Right lobe of liver (tissue), 6 donors: ENCODE measurements around the gene ADARB2. TPM values are rescaled to one million over a fixed set of nuclear protein-coding genes. Genes with fewer than 3 reads are reported as not detected.

Experiments
- ATAC-seq, 4 donors: fragments of 200-7000 bp; cut with Tn5 transposase; one replicate each; pipeline ENCODE4 v1.9.1; 2020; ENCODE audit warnings: mild to moderate bottlenecking in 4 of 4, moderate library complexity in 4 of 4
- DNase-seq, 3 donors: peaks; one replicate each; pipeline ENCODE4 v3.0.0-alpha.2; 2020
- H3K27ac ChIP-seq, 3 donors: fragments of 200-600 bp; one replicate each; pipeline ENCODE4 v1.8.0; 2022
- H3K27me3 ChIP-seq, 2 donors: fragments of 200-600 bp; one replicate each; pipeline ENCODE4 v1.8.0; 2022
- H3K36me3 ChIP-seq, 4 donors: fragments of 200-600 bp; sonication (generic) in 1 of 4; one replicate each; pipeline versions ENCODE4 v1.5.1 to v1.8.0; 2017 to 2022; ENCODE audit warnings: control low read depth in 1 of 4
- H3K4me1 ChIP-seq, 4 donors: fragments of 200-600 bp; sonication (generic) in 1 of 4; one replicate each; pipeline versions ENCODE4 v1.5.1 to v1.8.0; 2017 to 2022; ENCODE audit warnings: control low read depth in 1 of 4
- H3K4me3 ChIP-seq, 3 donors: fragments of 200-600 bp; one replicate each; pipeline ENCODE4 v1.8.0; 2022
- H3K9me3 ChIP-seq, 4 donors: fragments of 200-600 bp; sonication (generic) in 1 of 4; one replicate each; pipeline versions ENCODE4 v1.5.1 to v1.8.0; 2017 to 2022; ENCODE audit warnings: control low read depth in 1 of 4
- POLR2A ChIP-seq: fragments of 450-650 bp; IDR thresholded peaks from one replicate; pipeline ENCODE4 v1.6.1; 2017; ENCODE audit warnings: antibody characterized with exemption, mild to moderate bottlenecking
- WGBS: methylation state at CpG from one replicate; pipeline ENCODE4 v1.1.6; 2018; ENCODE audit warnings: low coverage, low lambda C conversion rate; ENCODE audit not compliant: insufficient coverage; ENCODE audit errors: missing lambda C conversion rate; 5-methylcytosine and 5-hydroxymethylcytosine counted together
- intact Hi-C, 2 donors: fragments of 100-400 bp; cut with DNase I; formaldehyde crosslinking; loops; one replicate each; pipeline versions ENCODE4 v1.11.2 to v1.14.1; 2022
- total RNA-seq, 6 experiments: library from RNA; depleted of rRNA in 2 of 6; stranded (reverse); fragments of >200 nt in 2 of 6; fragmentation: NEBNext Ultra II Directional in 3 of 6; extraction: Animal tissue kit (Norgen Biotek cat#: 25700) in 3 of 6; gene quantifications; one replicate each; pipeline versions ENCODE4 v1.1.0 to v1.2.4, GENCODE V29; 2016 to 2023
- TF ChIP-seq, protein P1 (sequence below), 4 donors: fragments of 200-600 bp in 3 of 4; fragments of 450-650 bp in 1 of 4; IDR thresholded peaks; one replicate each; pipeline versions ENCODE4 v1.5.1 to v1.8.0; 2016 to 2022; ENCODE audit warnings: antibody characterized with exemption in 4 of 4, mild to moderate bottlenecking in 2 of 4
- donor health status: DM: no; HTN: yes; CAD: no.
- donor health status: DM: no; HTN: no; CAD: no.
- donor health status: DM: no; HTN: no; CAD: no.
- donor health status: DM: no; HTN: yes; CAD: no.
- donor health status: DM: no; HTN: yes; CAD: no.

The ADARB2 gene
- total RNA-seq, 6 experiments from 2014 or later, result 0.07 to 0.68 (median 0.42) TPM

- DNase-seq (no peak), ATAC-seq (no peak)
- Histone ChIP-seq H3K9me3 (no peaks in the 10 kb centered on the region), H3K4me3 (no peak overlapping the region), H3K27me3 (no peaks in the 10 kb centered on the region), H3K27ac (no peak overlapping the region), H3K4me1 (no peaks in the 10 kb centered on the region), H3K36me3 (no peaks in the 10 kb centered on the region)
- no peak for TF ChIP-seq POLR2A
- TF ChIP-seq, protein P1, sequence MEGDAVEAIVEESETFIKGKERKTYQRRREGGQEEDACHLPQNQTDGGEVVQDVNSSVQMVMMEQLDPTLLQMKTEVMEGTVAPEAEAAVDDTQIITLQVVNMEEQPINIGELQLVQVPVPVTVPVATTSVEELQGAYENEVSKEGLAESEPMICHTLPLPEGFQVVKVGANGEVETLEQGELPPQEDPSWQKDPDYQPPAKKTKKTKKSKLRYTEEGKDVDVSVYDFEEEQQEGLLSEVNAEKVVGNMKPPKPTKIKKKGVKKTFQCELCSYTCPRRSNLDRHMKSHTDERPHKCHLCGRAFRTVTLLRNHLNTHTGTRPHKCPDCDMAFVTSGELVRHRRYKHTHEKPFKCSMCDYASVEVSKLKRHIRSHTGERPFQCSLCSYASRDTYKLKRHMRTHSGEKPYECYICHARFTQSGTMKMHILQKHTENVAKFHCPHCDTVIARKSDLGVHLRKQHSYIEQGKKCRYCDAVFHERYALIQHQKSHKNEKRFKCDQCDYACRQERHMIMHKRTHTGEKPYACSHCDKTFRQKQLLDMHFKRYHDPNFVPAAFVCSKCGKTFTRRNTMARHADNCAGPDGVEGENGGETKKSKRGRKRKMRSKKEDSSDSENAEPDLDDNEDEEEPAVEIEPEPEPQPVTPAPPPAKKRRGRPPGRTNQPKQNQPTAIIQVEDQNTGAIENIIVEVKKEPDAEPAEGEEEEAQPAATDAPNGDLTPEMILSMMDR (IDR thresholded peaks at IDR 0.05), result no peak
- intact Hi-C loops, result no loop called here
- WGBS, result 77% methylated on average over 5 of the region's 10 CpGs
Observed at GRCh38 chr10:1315178-1315577, 422.1 kb downstream of the ADARB2 start.

GRCh38 chr10:1311726-1312125, 425.6 kb downstream of the ADARB2 start:
- ATAC-seq (no peak), DNase-seq (no peak)
- intact Hi-C loops, result no loop called here
- Histone ChIP-seq H3K27ac (no peak overlapping the region), H3K4me1 (no peaks in the 10 kb centered on the region), H3K27me3 (no peaks in the 10 kb centered on the region), H3K4me3 (no peak overlapping the region), H3K9me3 (no peaks in the 10 kb centered on the region), H3K36me3 (no peaks in the 10 kb centered on the region)
- no peak for TF ChIP-seq POLR2A
- TF ChIP-seq, protein P1 (IDR thresholded peaks at IDR 0.05), result no peak
- WGBS, result 57% methylated on average over 4 of the region's 7 CpGs

GRCh38 chr10:1310271-1310789, 427.0 kb downstream of the ADARB2 start:
- intact Hi-C loops, result no loop called here
- Histone ChIP-seq H3K36me3 (no peaks in the 10 kb centered on the region), H3K4me1 (no peaks in the 10 kb centered on the region), H3K9me3 (no peaks in the 10 kb centered on the region), H3K27me3 (no peaks in the 10 kb centered on the region), H3K4me3 (no peak overlapping the region), H3K27ac (no peak overlapping the region)
- no peak for TF ChIP-seq POLR2A
- TF ChIP-seq, protein P1 (IDR thresholded peaks at IDR 0.05), result no peak
- DNase-seq, result no peak
- no peak for ATAC-seq
- 41% methylated on average over 5 of the region's 9 CpGs for WGBS

DNA sequence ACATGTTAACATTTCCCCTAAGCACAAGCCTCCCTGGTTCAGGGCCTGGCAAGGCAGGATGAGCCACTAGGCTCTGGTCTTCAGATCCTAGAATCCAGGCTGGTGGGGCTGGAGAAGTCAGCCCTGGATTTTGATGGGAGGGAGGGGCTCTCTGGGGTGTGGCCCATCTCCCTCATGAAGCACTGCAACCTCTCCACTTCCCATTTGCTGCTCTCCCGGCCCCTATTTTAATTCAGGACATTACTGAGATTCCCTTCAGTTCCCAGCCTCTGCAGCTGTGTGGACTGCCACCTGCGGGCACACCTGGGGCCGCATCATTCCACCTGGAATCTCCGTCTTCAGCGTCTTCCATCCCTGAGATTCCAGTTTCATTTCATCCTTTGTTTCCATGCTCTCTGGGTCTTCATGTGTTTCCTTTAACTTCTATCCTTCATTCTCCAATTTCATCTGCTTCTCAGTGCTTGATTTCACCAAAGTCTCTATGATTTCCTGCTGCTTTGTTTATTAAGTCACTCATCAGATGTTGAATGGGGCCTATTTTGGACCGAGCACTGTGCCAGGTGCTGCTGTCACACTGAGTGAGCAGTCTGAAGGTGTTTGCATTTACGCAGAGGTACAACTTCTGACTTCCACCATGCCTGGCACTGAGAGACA, 427.6 kb downstream of the ADARB2 start:
- ATAC-seq (no peak), DNase-seq (no peak)
- H3K9me3 ChIP-seq, result no peaks in the 10 kb centered on the region
- intact Hi-C loops, result no loop called here
- no peaks in the 10 kb centered on the region for H3K27me3 ChIP-seq
- WGBS, result 65% methylated on average over 7 of the region's 7 CpGs
- TF ChIP-seq POLR2A, result no peak
- TF ChIP-seq, protein P1 (IDR thresholded peaks at IDR 0.05), result no peak
- no peak overlapping the region for H3K27ac ChIP-seq
- H3K4me1 ChIP-seq, result no peaks in the 10 kb centered on the region
- no peaks in the 10 kb centered on the region for H3K36me3 ChIP-seq
- no peak overlapping the region for H3K4me3 ChIP-seq
